Thoracic aorta (tissue), 2 donors: ENCODE results near the gene FERMT3. TPM values are rescaled to one million over a fixed set of nuclear protein-coding genes. Genes with fewer than 3 reads are reported as not detected.

Experiments
- ATAC-seq: fragments of 150-250 bp; one replicate; pipeline ENCODE4 v1.8.0; 2017; ENCODE audit warnings: low read depth; ENCODE audit not compliant: insufficient number of reproducible peaks, low FRiP score
- DNase-seq: peaks from one replicate; pipeline ENCODE4 v3.0.0-alpha.2; 2020; ENCODE audit warnings: low spot score
- H3K27ac ChIP-seq, 2 donors: fragments of 200-600 bp; sonication (generic); 1 replicate in 1 of 2; 2 replicates in 1 of 2; pipeline ENCODE4 v1.5.1; 2016; ENCODE audit warnings: mild to moderate bottlenecking in 2 of 2, moderate library complexity in 2 of 2
- H3K27me3 ChIP-seq: fragments of 200-600 bp; sonication (generic); replicated peaks from 2 replicates; pipeline ENCODE4 v1.6.0; 2016; ENCODE audit warnings: mild to moderate bottlenecking; ENCODE audit not compliant: insufficient read depth
- H3K36me3 ChIP-seq: fragments of 200-600 bp; sonication (generic); one replicate; pipeline ENCODE4 v1.5.1; 2016
- H3K4me1 ChIP-seq, 2 donors: fragments of 200-600 bp; sonication (generic); 1 replicate in 1 of 2; 2 replicates in 1 of 2; pipeline versions ENCODE4 v1.5.1 to v1.6.0; 2016; ENCODE audit warnings: low read depth in 2 of 2, mild to moderate bottlenecking in 1 of 2; ENCODE audit not compliant: control insufficient read depth in 1 of 2
- H3K4me3 ChIP-seq: fragments of 200-600 bp; sonication (generic); 2 replicates; pipeline ENCODE4 v1.5.1; 2016; ENCODE audit warnings: mild to moderate bottlenecking
- H3K9me3 ChIP-seq: fragments of 200-600 bp; sonication (generic); 2 replicates; pipeline ENCODE4 v1.5.1; 2016
- CTCF ChIP-seq: fragments of 200-600 bp; sonication (generic); IDR thresholded peaks from one replicate; pipeline ENCODE4 v1.5.1; 2019; ENCODE audit warnings: antibody characterized with exemption
- total RNA-seq, 2 donors: library from RNA; depleted of rRNA; stranded (reverse); fragments of >200 nt; gene quantifications; one replicate each; pipeline versions ENCODE4 v1.1.0 to v1.2.3, GENCODE V29; 2016

Gene FERMT3
- total RNA-seq, 2 donors from 2014 or later, result 47.2 to 66.6 TPM

- H3K36me3 ChIP-seq, result peaks cover 10% of the 10 kb centered on the region
- ATAC-seq (peak; percentile 14), DNase-seq (no peak)
- H3K9me3 ChIP-seq, result no peaks in the 10 kb centered on the region
- H3K27me3 ChIP-seq, result no peaks in the 10 kb centered on the region
- H3K4me1 ChIP-seq, result peaks cover 19 to 37% of the 10 kb centered on the region in 2 donors
- TF ChIP-seq CTCF, result peak; percentile 82
- H3K27ac ChIP-seq, result peak within 1 kb of the TSS; percentile 61 to 63
- peak within 1 kb of the TSS; percentile 82 for H3K4me3 ChIP-seq
Measured at GRCh38 chr11:64251016-64251752, 44.7 kb downstream of the FERMT3 start, which contains the start of gene PLCB3. TSS of gene PLCB3 (plus strand) at chr11:64251530. CDS start at chr11:64251650, 120 bp downstream.

GRCh38 chr11:64251753-64252002 lies 45.2 kb downstream of the FERMT3 start:
- peak overlapping the region; percentile 82 for H3K4me3 ChIP-seq
- no peak for TF ChIP-seq CTCF
- DNase-seq (no peak), ATAC-seq (no peak)
- H3K27me3 ChIP-seq, result no peaks in the 10 kb centered on the region
- peaks cover 15% of the 10 kb centered on the region for H3K36me3 ChIP-seq
- H3K27ac ChIP-seq, result peak overlapping the region; percentile 61 to 63
- no peaks in the 10 kb centered on the region for H3K9me3 ChIP-seq
- peaks cover 19 to 37% of the 10 kb centered on the region in 2 donors for H3K4me1 ChIP-seq

GRCh38 chr11:64252003-64252872 lies 45.7 kb downstream of the FERMT3 start:
- H3K9me3 ChIP-seq, result no peaks in the 10 kb centered on the region
- H3K36me3 ChIP-seq, result peaks cover 16% of the 10 kb centered on the region
- TF ChIP-seq CTCF, result peak; percentile 16
- peaks cover 19 to 37% of the 10 kb centered on the region in 2 donors for H3K4me1 ChIP-seq
- ATAC-seq (no peak), DNase-seq (no peak)
- H3K27me3 ChIP-seq, result no peaks in the 10 kb centered on the region
- H3K4me3 ChIP-seq, result peak overlapping the region; percentile 82
- peak overlapping the region; percentile 61 to 63 for H3K27ac ChIP-seq

GRCh38 chr11:64253043-64253442 lies 46.5 kb downstream of the FERMT3 start:
- peak overlapping the region; percentile 82 for H3K4me3 ChIP-seq
- TF ChIP-seq CTCF, result no peak

GRCh38 chr11:64253481-64253880 lies 47.0 kb downstream of the FERMT3 start:
- ATAC-seq (no peak), DNase-seq (no peak)
- TF ChIP-seq CTCF, result no peak
- Histone ChIP-seq H3K4me3 (no peak overlapping the region), H3K9me3 (no peaks in the 10 kb centered on the region), H3K36me3 (peaks cover 21% of the 10 kb centered on the region), H3K27me3 (no peaks in the 10 kb centered on the region), H3K27ac (peak overlapping the region in 1 of 2 donors; percentile 61), H3K4me1 (peaks cover 19 to 31% of the 10 kb centered on the region in 2 donors)

More at GRCh38 chr11:64253043-64253442, 46.5 kb downstream of the FERMT3 start:
- Histone ChIP-seq H3K36me3 (peaks cover 17% of the 10 kb centered on the region), H3K4me1 (peaks cover 19 to 31% of the 10 kb centered on the region in 2 donors), H3K27ac (peak overlapping the region in 1 of 2 donors; percentile 61), H3K27me3 (no peaks in the 10 kb centered on the region), H3K9me3 (no peaks in the 10 kb centered on the region)
- ATAC-seq (no peak), DNase-seq (no peak)
